HCEC 1CT (cell line): Measurements from ENCODE around the gene COA3.

Source experiments
- DNase-seq: peaks from one replicate; pipeline ENCODE4 v3.0.0-alpha.2; 2017

Gene COA3

DNA sequence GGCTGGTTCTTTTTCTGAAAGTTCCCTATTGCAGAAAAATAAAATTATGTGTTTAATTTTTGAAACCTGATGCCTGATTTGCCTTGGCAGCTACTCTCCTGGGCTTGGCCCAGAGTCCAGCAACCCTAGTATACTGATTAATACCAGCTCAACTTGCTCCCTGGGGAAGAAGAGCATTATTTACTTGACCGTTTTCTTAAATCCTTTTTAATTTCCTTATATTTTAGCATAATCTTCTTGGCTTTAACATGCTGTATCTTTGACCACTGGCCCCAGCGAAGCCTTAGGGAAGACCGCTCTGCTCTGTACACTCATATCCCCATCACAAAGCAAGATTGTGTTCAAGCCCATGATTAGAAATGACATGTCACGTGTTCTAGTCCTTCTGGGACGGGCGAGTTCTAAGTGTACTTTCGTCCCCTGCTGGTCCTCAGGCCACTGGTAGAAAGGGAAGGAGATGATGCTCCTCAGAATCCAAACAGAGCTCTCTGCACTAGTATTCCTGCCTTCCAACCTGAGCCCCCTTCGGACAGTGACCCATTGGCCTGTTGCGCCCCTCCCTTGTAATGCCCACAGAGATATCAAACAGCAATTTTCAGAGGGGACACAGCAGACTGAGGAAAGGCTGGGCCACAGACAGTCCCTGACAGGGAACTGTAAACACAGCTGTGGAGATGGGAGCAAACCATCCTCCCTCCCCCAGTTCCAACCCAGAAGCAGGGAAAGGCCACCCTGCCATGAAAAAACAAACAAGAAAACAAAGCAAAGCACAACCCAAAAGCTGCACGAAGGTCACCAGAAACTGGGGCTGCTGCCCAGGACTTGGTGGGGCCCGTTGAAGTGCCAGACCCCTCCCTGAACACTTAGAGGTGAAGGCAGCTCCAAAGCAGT lies 49.4 kb downstream of the COA3 start:
- DNase-seq = no peak

DNA sequence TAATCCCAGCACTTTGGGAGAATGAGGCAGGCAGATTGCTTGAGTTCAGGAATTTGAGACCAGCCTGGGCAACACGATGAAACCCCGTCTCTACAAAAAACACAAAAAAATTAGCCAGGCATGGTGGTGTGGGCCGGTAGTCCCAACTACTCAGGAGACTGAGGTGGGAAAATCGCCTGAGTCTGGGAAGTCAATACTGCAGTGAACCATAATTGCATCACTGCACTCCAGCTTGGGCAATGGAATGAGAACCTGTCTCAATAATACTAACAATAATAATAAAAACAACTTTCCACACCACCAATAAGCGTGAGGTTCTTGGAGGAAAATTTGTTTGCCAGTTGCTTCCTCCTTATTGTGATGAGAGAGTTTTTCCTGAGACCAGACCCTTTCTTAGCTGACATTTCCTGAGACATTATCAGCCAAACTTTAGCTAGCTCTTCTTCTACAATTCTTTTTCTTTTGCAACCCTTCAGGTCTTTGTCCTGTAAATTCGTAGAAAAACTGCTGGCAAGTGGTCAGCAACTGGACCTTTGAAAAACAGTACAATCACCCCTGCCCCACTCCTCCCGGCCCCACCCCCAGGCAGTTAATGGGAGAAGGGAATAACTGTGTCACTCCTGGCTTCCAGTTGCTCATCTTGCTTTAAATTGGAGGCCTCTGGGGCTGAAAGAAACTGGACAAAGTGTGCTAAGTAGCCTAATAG lies 50.1 kb downstream of the COA3 start:
- DNase-seq = no peak
